Ammon's horn (tissue), 1 donor: ENCODE results near the gene PRKG1.
"Not testable (repeated sequence)": the region's sequence is repeated elsewhere in the genome, so short reads cannot be mapped to it uniquely, and the experiment has no call there.

ENCODE experiments used
- DNase-seq: peaks from one replicate; pipeline ENCODE4 v3.0.0-alpha.2; 2016; ENCODE audit warnings: low spot score

The PRKG1 gene

DNA sequence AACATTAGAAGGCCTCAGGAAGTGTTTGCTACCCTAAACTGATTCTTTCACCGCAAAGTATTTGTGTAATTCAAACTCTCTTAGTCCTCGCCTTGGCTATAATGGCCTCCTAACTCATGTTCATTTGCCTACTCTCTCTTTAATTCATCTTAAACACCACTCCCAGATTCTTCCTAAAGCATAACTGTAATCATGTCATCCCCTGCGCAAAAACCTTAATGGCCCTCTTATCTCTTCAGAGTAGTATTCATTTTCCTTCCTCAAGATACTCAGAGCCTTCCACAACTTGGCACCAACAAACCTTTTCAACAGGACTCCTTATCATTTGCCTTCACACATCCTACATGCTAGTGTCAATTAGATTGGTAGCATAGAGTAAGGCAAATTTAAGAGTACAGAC lies 582.2 kb downstream of the PRKG1 start:
- no peak for DNase-seq

DNA sequence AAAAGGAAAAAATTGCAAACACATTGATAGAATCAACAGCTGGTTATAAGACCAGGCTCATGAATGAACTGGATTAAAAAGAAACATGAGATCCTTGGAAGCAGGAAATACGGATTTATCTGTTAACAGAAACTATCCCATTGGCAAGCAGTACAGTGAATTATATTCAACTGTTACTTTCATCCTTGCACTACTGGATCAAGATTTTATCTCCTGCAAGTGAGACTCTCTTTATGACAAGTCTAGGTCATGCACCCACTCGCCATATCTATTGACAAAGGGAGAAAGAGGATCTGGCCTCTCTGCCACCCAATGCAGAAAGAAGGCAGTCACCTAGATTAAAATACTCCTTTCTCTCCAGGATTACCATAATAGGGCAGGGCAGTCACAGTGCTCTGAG lies 583.7 kb downstream of the PRKG1 start:
- no peak for DNase-seq

DNA sequence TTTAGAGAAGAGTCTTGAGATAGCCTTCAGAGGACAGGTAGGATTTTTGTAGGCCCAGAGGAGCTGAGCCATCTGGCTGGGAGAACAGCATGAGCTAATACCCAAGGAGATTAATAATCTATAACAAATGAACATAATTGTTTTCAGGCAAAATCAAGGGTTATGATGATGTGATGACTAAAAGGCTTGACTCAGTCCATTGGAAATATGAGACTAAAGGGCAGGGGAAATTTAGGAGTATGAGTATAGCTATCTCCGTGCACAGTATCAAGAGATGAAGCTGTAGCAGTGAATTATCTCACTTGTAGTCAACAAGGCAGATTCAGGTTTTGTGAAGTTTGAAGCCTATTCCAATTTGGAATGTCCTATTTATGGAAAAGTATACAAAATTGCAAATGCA lies 585.1 kb downstream of the PRKG1 start:
- no peak for DNase-seq

DNA sequence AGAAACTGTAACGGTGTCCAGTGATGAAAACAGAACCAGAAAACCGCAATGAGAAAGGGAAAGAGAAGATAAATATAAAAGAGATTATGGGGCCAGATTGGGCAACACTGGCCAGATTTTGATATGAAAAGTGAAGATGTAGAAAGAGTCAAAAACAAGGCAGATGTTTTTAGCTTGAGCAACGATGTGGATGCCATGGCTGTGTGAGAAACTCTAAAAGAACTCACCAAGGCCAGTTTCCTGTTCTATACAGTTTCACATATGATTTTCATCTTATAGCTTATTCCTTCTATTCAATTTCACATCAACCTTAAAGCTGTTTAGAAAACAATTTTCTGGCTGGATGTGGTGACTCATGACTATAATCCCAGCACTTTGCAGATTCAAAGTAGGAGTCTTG lies 588.8 kb downstream of the PRKG1 start:
- DNase-seq, result no peak

DNA sequence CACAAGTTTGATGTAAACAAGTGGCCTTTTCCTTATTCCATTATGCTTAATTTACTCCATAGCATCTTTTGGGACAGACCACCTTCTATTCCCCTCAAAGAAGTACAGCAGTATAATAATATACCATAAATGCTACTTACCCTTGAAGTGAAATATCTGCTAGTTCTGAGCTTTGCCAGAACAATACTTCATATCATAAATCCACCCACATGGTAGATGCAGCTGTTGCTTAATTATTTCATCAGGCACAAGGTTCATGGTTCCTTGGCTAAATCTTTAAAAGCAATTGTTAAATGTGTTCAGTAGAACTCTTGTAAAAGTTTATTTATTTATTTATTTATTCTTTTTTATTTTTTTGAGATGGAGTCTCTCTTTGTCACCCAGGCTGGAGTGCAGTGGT lies 592.2 kb downstream of the PRKG1 start:
- no peak for DNase-seq

DNA sequence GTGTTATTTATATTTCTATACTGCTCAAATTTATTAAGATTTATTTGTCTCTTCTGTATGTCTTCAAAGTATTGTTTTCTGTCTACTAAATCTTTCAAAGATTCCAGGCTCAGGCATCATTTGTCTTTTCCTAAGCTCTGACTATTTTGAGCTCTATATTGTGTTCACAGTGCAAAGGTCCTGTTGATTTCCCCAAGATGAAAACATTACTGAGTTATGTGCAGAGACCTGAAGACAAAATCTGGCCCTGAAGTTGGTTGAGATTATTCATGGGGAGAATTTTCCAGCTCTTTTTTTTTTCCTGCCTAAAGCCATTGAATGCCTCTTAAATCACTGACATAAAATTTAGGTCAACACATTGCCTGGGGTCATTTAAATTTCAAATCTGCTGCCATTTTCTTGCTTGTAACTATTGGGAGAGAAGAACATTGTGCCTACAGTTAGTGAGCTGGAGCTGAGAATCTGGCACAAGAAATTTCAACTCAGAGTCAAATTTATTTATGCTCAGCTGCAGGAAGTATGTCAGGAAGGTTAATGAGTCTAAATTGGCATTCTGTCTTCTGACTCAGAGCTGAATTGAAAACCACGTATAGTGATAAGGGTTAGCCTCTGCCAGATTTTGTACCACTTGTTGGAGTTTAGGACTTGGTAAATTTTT lies 593.5 kb downstream of the PRKG1 start:
- no peak for DNase-seq

DNA sequence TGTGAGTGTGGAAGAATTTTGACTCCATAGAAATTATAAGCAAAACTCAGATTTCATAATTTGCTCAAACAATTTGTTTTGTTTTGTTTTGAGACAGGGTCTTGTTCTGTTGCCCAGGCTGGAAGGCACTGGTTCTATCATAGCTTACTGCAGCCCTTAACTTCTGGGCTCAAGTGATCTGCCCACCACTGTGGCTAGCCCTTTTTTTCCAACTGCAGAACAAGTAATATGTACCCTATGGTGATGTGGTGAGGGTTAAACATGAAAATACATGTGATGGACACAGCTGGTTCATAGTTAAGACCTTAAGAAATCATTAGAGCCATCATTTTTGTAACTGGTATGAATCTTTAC lies 594.0 kb downstream of the PRKG1 start:
- DNase-seq, result no peak

DNA sequence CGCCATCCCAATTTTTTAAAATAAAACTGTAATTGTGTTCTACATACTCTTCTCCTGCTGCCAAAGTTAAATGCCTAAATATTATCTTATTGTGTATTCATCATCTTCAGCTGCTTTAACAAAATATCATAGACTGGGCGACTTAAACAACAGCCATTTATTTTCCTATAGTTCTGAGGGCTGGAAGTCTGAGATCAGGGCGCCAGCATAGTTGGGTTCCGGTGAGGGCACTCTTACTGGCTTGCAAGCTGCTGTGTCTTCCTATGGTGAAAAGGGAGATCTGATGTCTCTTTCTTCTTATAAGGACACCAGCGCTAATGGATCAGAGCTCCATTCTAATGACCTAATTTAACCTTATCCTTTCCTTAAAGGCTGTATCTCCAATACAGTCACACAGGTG lies 594.8 kb downstream of the PRKG1 start:
- DNase-seq, result no peak

DNA sequence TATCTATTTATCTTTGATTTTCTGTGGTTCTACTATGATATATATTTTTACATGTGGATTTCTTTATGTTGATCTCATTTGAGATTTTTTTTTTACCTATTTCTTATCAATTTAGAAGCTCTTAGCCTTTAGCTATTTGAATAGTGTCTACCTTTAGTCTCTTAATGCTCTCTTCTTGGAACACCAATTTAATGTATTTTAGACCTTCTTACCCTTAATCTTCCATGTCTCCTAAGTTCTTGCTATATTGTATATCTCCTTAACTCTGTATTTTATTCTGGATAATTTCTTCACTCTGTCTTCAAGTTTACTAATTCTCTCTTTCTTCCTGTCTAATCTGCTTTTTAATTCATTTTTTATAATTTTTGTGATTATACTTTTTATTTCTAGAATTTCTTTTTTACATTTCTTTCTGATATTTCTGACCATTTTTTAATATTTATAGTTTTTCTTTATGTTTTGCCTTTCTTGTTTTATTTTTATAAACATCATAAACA lies 597.8 kb downstream of the PRKG1 start:
- DNase-seq, result no peak

DNA sequence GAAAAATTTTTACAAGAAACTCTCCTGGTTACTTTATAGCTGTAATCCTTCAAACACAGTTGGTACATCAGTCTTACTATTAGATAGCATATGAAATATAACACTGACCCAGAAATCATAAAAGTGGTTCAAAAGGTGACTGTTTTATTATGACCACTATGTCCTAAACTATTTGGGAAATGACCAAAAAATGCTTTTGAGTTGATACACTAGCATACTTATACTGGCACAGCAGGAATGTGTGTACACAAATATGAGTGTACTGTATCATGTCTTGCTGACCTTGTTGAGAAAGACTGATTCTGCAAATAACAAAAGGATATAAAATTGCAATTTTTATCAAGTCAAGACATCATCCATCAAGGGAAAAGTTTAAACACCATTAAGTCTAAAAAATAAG lies 600.8 kb downstream of the PRKG1 start:
- DNase-seq, result no peak

DNA sequence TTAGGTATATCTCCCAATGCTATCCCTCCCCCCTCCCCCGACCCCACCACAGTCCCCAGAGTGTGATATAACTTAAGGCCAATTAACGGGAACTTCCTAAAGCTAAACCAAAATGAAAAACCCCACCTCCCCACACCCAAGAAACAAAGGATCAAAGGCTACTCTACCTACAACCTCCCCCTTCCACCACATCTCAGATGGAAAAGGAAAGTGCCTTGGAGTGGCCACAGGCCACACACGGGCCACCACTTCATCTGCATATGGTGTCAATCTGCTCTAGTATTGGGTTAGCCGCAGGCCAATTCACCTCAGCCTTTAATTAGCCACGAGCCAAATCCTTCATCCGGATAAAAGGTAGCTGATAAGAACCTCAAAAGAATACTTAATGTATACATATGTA lies 605.6 kb downstream of the PRKG1 start:
- DNase-seq, result no peak

DNA sequence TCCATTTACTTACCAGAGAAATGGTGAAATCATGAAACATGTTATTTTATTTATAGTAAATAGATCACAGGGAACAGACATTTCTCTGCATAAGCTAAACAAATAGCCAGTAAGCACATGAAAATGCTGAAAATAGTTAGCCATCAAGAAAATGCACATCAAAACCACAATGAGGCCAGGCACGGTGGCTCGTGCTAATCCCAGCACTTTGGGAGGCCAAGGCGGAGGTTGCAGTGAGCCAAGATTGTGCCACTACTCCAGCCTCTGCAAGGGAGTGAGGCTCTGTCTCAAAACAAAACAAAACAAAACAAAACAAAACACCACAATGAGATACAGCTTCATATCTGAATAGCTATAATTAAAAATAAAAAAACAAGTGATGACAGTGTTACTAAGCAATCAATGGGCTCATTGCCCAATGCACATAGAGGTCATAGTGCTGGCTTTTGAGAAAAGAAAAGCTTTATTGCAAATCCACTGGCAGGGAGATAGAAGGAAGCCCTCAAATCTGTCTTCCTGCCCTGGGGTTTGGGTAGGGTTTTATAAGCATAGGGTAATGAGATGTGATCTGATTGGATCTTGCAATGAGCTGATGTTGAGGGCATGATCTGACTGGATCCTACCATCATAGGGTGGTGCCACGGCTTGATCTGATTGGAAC lies 608.9 kb downstream of the PRKG1 start:
- no peak for DNase-seq

DNA sequence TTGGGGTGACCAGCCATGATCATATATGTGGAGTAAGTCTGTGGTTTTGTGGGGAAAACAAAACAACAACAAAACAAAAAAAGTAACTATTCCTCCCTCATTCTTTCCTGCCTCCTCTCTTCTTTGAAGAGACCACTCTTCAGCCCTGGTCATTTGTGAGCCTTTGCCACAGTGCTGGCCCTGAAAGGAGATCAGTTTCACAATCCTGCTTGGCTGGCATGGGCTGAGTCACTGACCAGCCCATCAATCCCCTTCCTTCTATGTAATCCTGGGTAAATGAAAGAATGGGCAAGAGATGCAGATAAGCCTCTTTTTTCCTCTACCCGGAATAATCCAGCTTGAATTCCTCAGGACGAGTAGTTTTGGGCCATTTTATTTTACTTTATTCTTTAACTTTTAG lies 611.5 kb downstream of the PRKG1 start:
- DNase-seq, result no peak

DNA sequence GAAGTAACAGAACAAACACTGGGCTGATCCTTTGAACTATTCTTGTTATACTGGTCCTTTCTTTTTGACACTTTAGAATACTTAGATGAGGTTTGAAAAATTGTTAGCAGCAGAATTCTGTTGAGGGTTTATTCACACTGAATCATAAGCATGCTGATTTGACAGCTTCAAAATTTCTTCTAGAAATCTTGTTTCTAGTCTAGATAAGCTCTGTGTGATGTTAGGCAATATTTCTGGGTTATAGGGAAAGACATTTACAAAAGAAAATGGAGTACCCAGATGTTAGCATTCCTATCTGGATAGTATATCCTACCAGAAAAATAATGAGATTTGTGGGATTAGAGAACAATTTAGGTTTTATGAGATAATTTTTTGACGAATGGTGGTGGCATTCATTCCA lies 613.0 kb downstream of the PRKG1 start:
- DNase-seq, result no peak

DNA sequence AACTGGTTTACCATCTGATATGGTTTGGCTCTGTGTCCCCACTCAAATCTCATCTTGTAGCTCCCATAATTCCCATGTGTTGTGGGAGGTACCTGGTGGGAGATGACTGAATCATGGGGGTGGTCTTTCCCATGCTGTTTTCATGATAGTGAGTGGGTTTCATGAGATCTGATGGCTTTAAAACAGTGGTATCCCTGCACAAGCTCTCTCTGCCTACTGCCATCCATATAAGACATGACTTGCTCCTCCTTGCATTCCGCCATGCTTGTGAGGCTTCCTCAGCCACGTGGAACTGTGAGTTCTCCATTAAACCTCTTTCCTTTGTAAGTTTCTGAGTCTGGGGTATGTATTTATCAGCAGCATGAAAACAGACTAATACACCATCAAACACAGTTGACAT lies 614.5 kb downstream of the PRKG1 start:
- DNase-seq, result not testable (repeated sequence)

DNA sequence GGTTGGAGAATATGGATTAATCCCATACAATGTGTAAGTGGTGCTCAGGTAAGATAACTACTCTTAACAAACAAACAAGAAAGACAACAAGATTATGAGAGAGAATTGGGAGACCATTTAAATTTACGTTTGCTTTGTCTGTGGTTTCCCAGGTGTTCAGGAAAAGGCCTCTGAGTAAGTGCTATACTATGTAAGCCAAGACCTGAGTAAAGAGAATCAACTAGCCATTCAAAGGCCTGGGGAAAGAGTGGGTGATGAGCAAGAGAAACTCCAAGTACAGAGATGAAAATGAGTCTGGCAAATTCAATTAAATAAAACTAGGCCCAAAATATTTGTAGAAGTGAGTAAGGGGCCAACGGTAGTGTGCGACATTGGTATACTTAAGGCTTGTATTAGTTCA lies 615.2 kb downstream of the PRKG1 start:
- DNase-seq, result no peak

DNA sequence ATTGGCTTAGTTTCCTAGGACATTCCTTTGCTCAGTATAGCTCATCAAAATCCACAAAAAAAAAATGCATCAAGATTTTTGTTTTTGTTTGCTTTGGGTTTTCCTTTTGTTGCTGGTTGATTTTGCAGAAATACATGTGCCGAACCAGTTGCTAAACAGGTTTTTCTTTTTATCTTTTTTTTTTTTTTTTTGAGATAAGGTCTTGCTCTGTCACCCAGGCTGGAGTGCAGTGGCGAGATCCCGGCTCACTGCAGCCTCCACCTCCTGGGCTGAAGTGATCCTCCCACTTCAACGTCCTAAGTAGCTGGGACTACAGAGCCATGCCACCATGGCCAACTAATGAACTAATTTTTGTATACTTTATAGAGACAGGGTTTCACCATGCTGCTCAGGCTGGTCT lies 616.8 kb downstream of the PRKG1 start:
- no peak for DNase-seq

DNA sequence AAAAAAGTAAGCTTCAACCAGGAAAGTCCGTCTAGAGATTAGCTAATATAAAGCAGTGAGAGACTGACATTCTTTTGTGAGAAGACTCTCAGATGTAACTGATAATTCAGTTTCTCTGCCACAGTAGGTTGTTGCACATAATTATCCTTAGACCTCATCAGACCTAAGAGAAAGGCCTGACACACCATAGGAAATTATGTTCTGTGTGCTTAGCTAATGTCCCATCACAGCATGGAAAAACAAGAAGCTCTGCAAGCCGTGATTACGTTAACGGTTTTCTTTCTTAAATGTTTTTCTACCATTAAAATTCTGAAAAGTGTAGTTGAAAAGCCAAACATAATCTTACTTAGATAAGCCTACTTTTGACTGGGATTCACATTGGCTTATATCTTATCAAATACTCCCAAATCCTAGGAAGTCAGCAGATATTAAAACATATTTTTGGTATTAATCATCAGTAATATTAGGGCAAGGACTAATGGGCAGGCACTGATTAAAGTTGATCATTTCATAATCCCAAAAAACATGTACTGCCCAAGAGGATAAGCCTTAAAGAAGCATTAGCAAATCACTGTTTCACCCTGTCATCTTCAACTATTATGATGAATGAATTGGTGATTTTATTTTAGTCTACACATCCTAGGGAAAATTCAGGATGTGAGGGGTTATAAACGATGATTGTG lies 619.9 kb downstream of the PRKG1 start:
- DNase-seq, result no peak

DNA sequence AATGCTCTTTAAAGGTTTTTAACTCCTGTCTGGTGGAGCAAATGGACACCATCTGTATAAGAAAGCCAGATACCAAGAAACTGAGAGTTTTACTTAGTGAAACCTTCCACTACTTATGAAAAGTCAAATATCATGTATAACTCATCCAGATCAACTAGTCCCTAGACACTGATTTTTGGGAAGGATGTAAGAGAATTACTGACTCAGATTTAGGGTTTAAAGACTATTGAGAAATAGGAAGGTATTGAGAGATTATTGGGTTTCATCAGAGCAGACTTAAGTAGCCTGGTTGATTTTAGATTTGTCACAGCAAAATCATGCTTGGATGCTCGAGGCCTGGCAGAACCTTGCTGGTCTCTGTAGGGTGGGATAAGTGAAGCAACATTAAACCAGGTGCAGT lies 622.0 kb downstream of the PRKG1 start:
- DNase-seq, result no peak

DNA sequence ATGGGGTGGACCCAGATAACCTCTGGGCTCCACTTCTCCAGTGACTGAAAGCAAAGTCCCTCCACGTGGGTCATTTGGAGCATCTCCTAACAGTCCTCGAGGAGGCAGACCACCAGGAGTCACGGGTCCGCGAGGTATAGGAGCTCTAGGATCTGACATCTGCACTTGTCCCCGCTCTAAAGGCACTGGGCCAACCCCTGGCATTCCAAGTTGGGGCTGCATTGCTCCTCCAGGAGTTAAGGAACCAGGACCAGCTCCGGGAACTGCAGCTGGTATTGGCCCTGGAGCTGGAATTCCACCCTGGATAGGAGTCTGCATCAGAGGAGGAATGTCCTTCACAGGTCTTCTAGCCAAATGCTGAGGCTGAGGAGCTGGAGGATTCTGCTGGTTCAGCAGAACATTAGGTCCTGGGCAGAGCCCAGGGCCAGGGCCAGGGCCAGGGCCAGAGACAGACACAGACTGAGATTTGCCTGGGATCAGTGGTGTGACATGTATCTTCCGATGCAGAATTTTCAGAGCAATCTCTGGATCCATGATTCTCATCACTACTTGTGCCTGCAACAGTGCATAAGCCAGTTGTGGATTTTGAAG lies 624.3 kb downstream of the PRKG1 start:
- DNase-seq, result no peak

DNA sequence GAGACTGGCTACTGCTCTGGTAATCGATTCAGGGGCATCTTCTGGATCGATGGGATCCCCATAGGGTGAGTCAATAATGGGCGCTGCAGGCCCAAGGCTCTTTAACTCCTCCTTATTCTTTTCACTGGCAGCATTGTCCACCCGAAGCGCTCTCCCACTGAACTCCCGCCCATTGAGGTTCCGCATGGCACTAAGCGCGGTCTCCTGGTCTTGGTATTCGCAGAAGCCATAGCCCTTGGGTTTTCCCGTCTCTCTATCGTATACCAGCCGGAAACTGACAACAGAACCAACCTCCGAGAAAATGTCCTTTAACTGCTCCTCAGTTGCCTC lies 624.8 kb downstream of the PRKG1 start:
- DNase-seq, result no peak

DNA sequence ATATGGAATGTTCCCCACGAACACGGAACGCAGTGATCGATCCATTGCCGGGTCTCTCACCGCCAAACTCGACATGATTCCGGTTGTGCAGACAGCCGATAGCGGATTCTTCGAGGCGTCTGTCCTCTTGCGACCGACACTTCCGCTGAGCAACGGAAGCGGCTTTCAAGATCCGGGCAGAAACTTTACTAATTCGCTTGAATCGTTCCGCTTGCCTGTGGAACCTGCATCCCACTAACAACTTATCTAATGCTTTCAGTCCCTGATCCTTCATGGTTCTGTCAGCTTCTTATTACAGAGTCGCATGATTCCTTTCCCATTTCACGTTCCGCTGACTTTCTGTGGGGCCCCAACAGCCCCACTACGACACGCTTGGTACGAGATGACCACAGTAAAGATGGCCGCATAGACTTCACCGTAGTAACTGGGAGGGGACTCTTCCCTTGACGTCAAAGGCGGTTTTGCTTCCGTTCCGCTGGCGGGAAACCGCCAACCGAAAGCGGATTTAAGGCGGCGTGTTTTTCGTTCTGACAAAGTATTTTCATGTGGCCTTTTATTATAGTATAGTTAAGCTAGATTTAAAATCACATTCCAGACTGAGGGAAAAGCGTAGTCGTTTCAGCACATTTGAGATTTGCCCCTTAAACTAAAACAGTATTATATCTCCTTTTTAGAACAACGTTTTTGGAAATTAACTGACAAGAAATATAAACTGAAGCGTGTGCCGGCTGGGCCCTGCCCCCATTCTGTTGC lies 625.4 kb downstream of the PRKG1 start, which contains the start of gene CSTF2T:
Gene CSTF2T, minus strand, starts transcription at position 121 of the 753 bp plus-strand sequence. Its CDS starts 46 bp downstream, at position 75.
- DNase-seq, result peak; percentile 96
